Pulmonary artery endothelial cell (primary cell): Measurements from ENCODE around the gene FN3KRP. TPM values are rescaled to one million over a fixed set of nuclear protein-coding genes. Genes with fewer than 3 reads are reported as not detected.

Experiments used
- DNase-seq: peaks from one replicate; pipeline ENCODE4 v3.0.0-alpha.2; 2011; ENCODE audit warnings: low read depth, low spot score
- total RNA-seq: library from RNA; depleted of rRNA; stranded (reverse); fragments of >200 nt; gene quantifications from 2 replicates; pipeline ENCODE4 v1.2.3, GENCODE V29; 2014

The FN3KRP gene, protein sequence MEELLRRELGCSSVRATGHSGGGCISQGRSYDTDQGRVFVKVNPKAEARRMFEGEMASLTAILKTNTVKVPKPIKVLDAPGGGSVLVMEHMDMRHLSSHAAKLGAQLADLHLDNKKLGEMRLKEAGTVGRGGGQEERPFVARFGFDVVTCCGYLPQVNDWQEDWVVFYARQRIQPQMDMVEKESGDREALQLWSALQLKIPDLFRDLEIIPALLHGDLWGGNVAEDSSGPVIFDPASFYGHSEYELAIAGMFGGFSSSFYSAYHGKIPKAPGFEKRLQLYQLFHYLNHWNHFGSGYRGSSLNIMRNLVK
- total RNA-seq = 29.1 and 37.2 TPM in 2 replicates

DNA sequence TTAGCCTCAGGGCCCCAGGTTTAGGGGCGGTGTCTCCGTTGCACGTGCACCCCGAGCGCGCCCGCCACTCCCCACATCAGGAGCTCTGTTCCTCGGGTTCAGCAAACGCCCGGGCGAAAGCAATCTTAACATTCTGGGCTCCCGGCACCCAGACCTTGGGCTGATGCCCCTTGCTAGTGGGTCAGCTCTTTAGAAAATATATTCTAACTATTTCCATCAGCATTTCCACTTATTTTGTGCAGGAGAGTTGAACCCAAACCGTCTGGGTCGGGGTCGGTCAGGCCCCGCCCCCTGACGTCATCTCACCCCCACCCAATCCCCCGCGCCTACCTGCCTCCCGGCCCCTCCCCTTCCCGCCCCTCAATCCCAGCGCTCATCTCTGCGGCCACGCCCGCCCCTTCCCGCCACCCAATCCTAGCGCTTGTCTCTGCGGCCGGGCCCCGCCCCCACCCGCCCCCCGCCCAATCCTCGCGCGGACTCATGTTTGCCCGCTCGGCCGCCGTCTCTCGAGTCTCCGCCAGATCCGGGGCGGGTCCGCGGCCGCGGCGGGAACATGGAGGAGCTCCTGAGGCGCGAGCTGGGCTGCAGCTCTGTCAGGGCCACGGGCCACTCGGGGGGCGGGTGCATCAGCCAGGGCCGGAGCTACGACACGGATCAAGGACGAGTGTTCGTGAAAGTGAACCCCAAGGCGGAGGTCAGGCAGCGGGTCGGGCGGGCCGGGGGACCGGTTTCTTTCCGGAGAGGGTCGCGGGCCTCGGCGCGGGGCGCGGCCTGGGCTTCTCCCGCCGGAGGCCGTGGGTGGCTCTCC lies at the start of gene FN3KRP:
TSS of gene FN3KRP (plus strand) at position 504 of the 808 bp plus-strand sequence. CDS start at position 554, 50 bp downstream.
- DNase-seq = peak; percentile 67

DNA sequence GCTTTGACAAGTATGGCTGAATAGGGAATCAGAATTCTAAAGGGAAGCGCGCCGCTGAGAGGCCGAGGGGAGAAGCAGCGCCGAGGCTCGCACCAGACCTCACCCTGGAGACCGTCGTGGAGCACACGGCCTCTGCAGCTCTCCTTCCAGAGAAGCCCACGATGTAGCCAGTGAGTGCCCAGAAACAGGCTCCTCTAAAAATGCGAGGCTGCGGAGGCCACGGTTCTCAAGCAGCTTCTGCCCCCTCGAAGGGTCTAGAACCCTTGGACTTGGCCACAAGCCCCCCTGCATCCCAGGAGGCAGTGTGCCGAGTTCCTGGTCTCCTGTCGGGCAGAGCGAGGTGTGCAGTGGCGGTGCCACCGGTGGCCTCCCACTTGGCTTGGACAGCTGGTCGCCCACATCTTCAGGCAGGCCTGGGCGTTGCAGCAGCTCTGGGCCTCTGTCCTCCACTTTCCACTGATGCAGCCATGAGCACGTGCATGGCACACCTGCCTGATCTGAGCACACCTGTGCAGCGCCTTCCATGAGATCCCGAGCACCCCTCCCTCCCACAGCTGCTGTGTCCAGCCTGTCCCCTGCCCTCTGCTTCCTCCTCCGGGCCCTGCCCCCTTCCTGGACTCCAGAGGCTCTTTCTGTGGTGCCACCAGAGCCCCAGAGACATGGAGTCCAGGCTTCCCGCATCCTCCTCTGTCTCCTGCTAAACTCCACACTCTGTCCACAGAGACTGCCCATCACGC lies 49.4 kb upstream of the FN3KRP start:
- DNase-seq = no peak

DNA sequence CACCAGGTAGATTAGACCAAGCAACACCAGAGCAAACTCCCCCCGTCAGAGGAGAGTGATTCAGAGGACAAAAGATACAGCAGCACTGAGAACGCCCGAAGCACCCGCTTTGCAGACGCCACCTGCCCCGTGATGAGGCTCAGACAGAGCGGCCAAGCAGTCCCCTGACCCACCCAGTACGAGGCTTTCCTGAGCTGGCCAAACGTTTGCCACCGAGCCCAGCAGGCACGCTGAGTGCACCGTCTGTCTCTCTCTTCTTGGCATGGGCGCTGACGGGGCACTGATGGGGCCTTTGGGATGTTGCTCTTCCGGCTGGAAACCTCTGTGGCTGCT lies 48.9 kb upstream of the FN3KRP start:
- DNase-seq = no peak

DNA sequence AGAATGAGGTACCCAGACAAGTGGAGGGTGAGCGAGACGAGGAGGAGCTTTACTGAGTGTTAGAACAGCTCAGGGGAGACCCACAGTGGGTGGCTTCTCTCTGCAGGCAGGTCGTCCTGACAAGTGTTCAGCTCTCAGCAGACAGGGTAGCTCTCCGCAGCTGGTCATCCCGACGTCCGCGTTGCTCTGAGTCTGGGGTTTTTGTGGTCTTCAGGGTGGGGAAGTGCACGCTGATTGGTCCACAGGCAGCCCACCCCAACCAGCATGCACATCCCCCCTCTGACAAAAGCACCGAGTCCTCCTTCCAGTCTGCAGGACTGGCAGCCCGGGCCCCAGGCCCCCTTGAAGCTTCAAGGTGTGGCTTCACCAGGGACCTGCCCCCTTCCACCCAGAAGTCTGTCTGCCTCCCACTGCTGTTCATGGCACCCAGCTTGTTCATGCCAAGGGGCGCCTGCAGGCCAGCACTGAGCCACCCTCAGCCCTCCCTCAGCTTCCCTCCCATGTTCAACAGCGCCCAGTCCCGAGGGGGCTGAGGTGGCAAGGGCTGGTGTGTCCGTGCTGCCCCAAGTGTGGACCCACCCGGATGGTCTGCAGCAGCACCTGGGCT lies 48.4 kb upstream of the FN3KRP start:
- no peak for DNase-seq

DNA sequence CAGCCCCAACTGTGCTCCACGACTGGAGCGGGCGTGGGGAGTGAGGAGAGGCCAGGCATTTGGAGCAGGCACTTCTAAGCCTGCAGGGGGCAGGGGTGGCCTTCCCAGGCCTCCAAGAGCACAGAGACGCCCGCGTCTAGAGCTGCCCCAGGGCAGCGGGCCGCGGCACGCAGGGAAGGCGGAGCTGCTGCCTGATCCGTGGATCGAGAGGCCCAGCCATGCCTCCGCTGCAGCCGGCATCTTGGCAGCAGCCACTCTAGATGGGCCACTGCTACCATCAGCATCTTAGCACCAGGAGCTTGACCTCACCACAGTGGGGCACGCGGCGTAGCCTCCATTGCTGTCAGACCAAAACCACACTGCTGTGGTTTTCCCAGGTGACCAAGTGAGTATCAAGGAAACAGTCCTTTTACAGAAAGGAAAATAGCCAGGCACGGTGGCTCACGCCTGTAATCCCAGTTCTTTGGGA lies 47.8 kb upstream of the FN3KRP start:
- no peak for DNase-seq

DNA sequence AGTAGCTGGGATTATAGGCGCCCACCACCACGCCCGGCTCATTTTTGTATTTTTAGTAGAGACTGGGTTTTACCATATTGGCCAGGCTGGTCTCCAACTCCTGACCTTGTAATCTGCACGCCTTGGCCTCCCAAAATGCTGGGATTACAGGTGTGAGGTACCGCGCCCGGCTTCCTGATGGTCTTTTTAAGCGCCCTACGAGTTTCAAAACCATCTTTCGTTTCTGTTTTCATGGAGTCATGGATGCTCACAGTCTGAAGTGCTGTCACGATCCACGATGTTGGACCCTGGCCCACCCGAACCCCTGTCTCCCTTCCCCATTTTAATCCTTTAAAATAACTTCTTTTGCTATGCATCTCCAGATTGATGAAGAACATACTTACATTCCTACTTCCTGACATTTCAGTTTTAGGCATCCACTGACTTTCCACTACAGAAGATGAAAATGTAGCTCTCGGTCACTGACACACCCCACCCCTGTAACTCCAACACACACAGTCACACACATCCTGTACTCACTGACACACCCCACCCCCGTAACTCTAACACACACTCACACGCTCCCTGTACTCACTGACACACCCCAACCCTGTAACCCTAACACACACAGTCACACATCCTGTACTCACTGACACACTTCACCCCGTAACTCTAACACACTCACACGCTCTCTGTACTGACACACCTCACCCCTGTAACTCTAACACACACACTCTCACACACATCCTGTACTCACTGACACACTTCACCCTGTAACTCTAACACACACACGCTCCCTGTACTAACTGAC lies 45.6 kb upstream of the FN3KRP start:
- DNase-seq = no peak

DNA sequence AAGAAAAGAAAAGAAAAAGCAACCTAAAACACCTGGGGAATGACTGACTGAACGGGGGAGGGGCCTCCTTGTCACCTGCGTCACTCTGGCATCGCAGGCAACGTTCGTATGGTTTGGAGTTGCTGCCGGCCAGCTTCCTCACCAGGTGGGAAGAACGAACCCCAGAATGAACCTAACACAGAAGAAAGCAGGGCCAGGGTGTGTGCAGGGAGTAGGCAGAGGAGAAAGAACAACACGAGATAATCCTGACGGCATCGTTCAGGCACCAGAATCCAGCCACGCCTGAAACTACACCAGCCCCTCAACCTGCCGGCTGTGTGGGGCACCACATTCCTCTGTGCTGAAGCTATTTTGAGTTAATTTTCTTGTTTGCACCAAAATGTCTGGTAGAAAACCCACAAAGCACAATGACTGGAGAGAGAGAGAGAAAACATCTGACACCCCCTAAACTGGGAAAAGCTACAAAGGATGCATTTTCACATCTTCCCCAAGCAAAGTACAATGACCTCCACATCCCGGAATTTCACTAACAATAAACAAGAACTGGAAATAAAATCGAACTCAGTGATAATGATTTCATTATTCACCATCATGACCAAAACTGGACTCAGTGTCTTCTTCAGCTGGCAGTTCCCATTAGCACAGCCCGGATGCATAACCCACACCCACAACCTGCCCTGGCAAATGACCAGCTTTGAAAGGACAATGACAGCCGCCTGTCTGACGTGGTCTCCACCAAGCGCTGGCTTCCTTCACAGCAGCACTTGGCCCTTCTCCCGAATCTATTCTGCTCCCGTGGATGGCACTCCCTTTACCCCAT lies 41.6 kb upstream of the FN3KRP start:
- DNase-seq = no peak

DNA sequence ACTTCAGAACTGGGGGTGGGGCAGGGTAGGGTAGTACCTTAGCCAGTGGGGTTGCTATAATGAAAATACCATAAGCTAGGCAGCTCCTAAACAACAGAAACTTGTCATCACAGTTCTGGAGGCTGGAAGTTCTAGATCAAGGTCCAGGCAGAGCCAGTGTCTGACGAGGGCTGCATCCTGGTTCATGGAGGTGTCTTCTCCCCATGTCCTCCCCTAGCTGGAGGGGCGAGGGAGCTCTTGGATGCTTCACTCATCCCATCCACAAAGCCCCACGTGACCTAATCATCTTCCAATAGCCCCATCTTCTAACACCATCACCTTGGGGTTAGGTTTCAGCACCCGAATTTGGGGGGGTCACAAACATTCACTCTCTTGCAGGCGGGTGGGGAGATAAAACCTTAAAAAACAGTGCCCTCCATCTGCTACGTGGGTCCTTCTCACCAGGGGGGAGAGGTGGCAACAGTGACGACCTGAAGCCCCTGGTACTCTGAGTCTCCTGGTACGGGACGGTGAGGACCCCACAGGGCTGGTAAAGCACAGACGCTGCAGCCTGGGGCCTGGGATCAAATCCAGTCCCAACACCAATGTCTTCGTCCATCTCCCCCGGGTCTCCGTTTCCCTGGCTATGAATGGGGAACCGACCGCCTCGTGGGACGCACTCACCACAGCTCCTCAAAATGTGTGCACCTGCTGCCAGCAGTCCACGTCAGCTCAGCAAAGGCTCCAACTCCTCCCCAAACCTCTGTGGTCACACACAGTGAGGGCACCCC lies 40.8 kb upstream of the FN3KRP start:
- no peak for DNase-seq

DNA sequence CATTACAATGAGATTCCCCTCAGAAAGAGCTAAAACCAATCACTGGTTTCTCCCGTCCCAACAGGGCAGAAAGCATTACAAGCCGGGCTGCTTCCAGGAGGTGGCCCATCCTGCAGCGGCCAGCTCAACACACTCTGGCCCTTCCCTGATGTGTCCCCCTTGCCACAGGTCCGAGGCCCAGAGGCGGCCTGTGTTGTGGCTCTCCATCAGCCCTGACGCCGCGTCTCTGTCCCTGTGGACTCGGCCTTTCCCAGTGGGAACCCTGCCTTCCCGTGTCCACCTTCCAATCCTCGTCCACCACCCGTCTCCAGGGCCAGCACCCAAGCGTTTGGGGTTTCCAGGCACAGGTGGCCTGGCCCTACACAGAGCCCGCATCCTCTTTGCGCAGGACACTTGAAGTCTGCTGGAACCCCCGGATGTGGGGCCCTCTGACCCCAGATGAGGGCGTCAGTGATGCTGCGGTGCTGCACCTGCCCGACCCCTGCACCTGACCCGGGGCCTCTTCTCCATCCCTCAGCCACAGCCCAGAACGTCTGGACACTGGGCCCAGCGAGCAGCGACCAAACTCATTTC lies 39.1 kb upstream of the FN3KRP start:
- no peak for DNase-seq

DNA sequence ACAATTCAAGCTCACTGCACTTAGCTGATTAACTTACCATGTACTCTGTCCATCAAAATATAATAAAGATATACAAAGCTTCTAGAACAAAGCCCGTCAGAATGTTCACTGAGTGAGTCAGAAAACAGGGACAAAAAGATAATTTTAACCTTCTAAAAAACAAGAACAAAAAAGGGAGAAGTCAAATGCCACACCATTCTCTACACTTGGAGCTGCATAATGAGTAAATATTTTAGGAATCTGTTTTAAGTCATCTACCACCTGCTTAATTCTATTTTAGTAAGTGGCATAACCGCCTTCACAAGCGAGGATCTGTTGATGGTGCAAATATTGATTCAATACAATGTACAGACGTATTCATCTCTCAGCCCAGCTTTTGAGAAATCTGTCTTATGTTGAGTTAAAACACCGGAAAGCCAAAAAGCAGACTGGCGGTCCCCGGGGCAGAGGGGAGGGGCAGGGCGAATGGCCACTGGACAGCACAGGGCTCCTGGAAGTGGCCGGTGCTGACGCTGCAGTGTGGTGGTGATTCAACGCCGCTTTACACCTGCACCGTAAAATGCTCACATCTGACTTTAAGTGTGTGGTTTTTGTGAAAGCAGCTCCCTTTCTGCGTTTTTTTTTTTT lies 38.1 kb upstream of the FN3KRP start:
- no peak for DNase-seq

DNA sequence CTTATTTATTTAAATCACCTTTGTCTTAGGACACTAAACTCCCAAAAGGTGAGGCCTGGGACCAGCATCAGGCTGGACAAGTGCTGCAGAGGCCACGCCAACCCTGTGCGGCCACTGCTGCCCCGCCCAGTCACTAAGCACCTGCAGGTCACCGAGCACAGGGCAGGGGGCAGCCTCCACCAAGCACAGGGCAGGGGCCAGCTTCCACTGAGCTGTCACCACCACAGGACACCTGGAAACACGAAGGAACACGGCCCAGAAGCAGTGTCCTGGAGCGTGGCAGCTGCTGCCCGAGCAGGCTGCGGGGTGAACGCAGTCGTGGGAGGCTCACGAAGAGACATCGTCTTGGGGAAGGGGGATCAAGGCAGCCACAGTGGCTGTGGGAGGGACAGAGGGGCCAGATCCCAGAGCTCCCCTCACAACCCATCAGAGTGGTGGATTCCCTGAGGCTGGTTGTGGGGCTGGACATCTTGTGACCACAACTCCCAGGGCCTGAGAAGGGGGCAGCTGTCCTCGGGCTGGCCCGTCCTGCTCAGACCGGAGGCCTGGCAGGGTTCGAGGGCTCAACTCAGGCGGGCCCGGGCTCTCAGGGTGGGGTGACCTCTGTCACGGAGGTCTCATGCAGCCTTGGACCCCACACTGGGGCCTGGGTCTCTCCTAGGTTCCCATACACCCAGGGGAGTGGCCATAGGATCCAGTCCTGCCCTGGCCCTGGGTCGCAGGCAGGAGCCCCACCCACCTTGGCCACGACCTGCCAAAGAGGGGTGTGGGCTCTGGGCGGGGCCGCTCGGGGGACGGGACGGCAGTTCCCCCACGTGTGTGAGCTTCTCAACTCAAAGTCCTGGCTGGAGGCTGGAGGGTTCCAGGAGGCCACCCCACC lies 36.7 kb upstream of the FN3KRP start:
- no peak for DNase-seq

DNA sequence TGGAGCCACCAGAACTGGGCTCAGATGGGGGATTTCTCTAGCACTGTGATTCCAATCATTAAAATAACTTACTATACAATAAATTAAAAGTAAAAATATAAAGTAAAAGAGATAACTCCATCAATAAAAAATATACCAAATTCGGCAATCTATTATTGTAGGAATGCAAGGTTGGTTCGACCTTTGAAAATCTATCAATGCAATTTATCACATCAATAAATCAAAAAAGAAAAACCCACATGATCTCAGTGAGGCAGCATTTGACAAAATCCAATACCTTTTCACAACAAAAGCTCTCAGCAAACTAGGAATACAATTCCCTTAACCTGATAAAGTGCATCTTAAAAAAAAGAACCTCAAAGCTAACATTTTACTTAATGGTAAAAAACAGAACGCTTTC lies 35.0 kb upstream of the FN3KRP start:
- DNase-seq = no peak

DNA sequence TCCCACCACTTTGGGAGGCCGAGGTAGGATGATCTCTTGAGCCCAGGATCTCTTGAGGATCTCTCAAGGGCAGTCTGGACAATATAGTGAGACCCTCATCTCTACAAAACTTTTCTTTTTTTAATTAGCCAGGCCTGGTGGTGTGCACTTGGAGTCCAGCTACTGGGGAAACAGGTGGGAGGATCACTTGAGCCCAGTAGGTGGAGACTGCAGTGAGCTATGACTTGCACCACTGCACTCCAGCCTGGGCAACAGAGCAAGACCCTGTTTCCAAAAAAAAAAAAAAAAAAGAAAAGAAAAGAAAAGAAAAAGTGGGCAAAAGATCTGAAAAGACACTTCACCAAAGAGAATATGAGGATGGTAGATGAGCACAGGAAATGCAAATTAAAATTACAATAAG lies 33.0 kb upstream of the FN3KRP start:
- no peak for DNase-seq

DNA sequence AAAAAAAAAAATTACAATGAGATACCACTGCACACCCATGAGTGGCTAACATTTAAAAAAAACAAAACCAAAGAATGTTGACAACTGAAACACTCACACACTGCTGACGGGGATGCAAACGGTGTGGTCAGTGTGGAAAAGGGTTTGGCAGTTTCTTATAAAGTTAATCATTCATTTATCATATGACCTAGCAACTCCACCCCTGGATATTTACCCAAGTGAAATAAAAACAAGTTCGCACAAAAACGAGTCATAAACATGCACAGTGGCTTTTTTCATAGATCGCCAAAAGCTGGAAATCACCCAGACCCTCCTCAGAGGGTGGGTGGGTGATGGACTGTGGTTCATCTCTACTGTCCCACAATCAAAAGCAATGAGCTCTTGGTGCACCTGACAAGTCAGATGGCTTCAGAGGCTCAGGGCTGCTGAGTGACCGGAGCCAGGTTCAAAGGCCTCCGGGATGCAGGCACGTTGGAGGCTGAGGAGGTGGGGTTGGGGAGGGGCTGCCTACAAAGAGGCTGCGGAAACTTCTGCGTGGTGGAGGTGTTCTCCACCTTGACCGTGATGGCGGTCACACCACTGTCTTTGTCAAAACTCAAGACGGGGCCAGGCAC lies 32.2 kb upstream of the FN3KRP start:
- no peak for DNase-seq

DNA sequence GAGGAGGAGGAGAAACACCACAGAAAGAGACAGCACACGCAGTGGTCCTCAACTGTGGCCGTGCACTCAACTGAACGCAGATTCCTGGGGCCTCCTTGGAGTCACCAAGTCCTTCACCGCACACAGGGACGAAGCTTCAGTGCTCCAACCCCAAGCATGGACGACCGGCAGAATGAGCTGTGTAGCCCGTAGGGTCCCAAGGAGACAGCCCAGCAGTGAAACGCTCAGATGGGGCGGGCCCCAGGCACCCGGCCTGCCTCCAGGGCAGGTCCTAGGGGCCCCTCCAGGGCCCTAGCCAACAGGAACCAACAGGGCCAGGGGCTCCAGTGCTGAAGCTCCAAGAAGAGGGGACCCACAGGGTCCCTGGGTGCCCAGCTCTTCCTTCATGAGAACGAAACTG lies 31.2 kb upstream of the FN3KRP start:
- DNase-seq = no peak

DNA sequence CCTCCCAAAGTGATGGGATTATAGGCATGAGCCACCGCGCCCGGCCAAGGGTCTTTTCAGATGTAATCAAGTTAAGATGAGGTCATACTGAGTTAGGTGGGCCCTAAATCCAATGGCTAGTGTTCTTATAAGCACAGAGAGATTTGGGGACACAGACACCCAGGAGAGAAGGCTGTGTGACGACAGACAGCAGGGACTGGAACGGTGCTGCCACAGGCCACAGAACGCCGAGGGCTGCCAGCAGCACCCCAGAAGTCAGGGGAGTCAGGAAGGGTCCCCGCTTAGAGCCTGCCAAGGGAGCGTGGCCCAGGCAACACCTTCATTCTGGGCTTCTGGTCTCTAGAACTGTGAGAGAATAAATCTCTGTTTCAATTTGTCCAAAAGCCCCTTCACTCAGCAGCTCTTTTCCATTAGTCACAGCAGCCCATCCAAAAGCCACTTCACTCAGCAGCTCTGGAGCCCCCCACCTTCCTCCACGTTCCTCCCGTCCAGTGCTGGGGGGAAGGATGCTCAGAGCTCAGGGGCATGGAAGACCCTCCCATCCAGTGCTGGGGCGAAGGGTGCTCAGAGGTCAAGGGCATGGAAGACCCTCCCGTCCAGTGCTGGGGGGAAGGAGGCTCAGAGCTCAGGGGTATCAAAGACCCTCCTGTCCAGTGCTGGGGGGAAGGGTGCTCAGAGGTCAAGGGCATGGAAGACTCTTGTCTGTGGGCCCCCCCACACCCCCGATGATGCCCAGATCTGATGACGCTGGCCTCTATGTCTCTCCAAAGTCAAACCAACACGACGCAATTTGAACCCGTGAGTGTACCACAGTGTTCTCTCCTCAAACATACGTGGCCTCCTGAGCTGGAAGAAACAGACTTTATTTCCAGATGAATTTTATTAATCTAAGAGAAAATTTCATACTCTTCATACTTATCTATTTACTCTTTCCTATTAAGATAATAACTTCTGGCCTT lies 29.9 kb upstream of the FN3KRP start:
- DNase-seq = no peak
